Measurements from ENCODE around the gene SORCS2. TPM values are rescaled to one million over a fixed set of nuclear protein-coding genes. Genes with fewer than 3 reads are reported as not detected.

Gene SORCS2
- total RNA-seq, 2 donors from 2014 or later, result 0.21 to 0.92 TPM

- intact Hi-C loops (cut with DNase I, micrococcal nuclease), result no loop called here
- DNase-seq, result no peak
- ATAC-seq, result no peak
These were observed 306.3 kb downstream of the SORCS2 start for GRCh38 chr4:7498446-7499200.

GRCh38 chr4:7499661-7500060 lies 307.3 kb downstream of the SORCS2 start:
- intact Hi-C loops (cut with DNase I, micrococcal nuclease), result no loop called here
- ATAC-seq, result no peak

GRCh38 chr4:7500404-7500803 lies 308.1 kb downstream of the SORCS2 start:
- intact Hi-C loops (cut with DNase I, micrococcal nuclease), result no loop called here
- DNase-seq (no peak), ATAC-seq (no peak)

More at GRCh38 chr4:7499661-7500060, 307.3 kb downstream of the SORCS2 start:
- no peak for DNase-seq

GRCh38 chr4:7501314-7501713 lies 309.0 kb downstream of the SORCS2 start:
- intact Hi-C loops (cut with DNase I, micrococcal nuclease), result no loop called here
- ATAC-seq, result no peak
- no peak for DNase-seq

GRCh38 chr4:7501873-7502272 lies 309.5 kb downstream of the SORCS2 start:
- no peak for ATAC-seq
- no peak for DNase-seq
- intact Hi-C loops (cut with DNase I, micrococcal nuclease), result no loop called here

- ATAC-seq, result no peak
- intact Hi-C loops (cut with DNase I, micrococcal nuclease), result no loop called here
- DNase-seq, result no peak
These were observed 311.4 kb downstream of the SORCS2 start for GRCh38 chr4:7503559-7504249.

GRCh38 chr4:7505116-7505900 lies 313.0 kb downstream of the SORCS2 start:
- intact Hi-C loops (cut with DNase I, micrococcal nuclease), result no loop called here
- no peak for ATAC-seq
- DNase-seq, result no peak

- DNase-seq (no peak), ATAC-seq (no peak)
- intact Hi-C loops (cut with DNase I, micrococcal nuclease), result no loop called here
These were observed 313.8 kb downstream of the SORCS2 start for GRCh38 chr4:7506119-7506518.

GRCh38 chr4:7506572-7506971 lies 314.2 kb downstream of the SORCS2 start:
- DNase-seq (no peak), ATAC-seq (no peak)
- intact Hi-C loops (cut with DNase I, micrococcal nuclease), result no loop called here

- DNase-seq (no peak), ATAC-seq (no peak)
- intact Hi-C loops (cut with DNase I, micrococcal nuclease), result no loop called here
These were observed 315.0 kb downstream of the SORCS2 start for GRCh38 chr4:7507381-7507780.

- no peak for DNase-seq
- intact Hi-C loops (cut with DNase I, micrococcal nuclease), result no loop called here
- no peak for ATAC-seq
These were observed 317.7 kb downstream of the SORCS2 start for GRCh38 chr4:7510066-7510465.

- DNase-seq (no peak), ATAC-seq (no peak)
- intact Hi-C loops (cut with DNase I, micrococcal nuclease), result no loop called here
These were observed 318.2 kb downstream of the SORCS2 start for GRCh38 chr4:7510538-7510937.

- DNase-seq, result no peak
- intact Hi-C loops (cut with DNase I, micrococcal nuclease), result no loop called here
- ATAC-seq, result no peak
These were observed 319.2 kb downstream of the SORCS2 start for GRCh38 chr4:7511525-7511924.

- intact Hi-C loops (cut with DNase I, micrococcal nuclease), result no loop called here
- ATAC-seq (no peak), DNase-seq (no peak)
These were observed 320.1 kb downstream of the SORCS2 start for GRCh38 chr4:7512428-7512827.

- DNase-seq, result no peak
- ATAC-seq, result no peak
- intact Hi-C loops (cut with DNase I, micrococcal nuclease), result no loop called here
These were observed 320.6 kb downstream of the SORCS2 start for GRCh38 chr4:7512946-7513345.

GRCh38 chr4:7513671-7514070 lies 321.3 kb downstream of the SORCS2 start:
- ATAC-seq, result no peak
- intact Hi-C loops (cut with DNase I, micrococcal nuclease), result no loop called here
- DNase-seq, result no peak

GRCh38 chr4:7514281-7514680 lies 321.9 kb downstream of the SORCS2 start:
- intact Hi-C loops (cut with DNase I, micrococcal nuclease), result no loop called here
- DNase-seq, result no peak
- ATAC-seq, result no peak

GRCh38 chr4:7514789-7515188 lies 322.5 kb downstream of the SORCS2 start:
- intact Hi-C loops (cut with DNase I, micrococcal nuclease), result no loop called here
- no peak for DNase-seq
- ATAC-seq, result no peak

- DNase-seq (no peak), ATAC-seq (no peak)
- intact Hi-C loops (cut with DNase I, micrococcal nuclease), result no loop called here
These were observed 323.1 kb downstream of the SORCS2 start for GRCh38 chr4:7515390-7515902.

Data from left colon (tissue), 2 donors.